ENCODE data around the gene MCC.

Gene MCC

GRCh38 chr5:113186061-113186460 lies 302.2 kb downstream of the MCC start:
- no peak for TF ChIP-seq CTCF (IDR thresholded peaks at IDR 0.05; ENCODE audit: control insufficient read depth, extremely low read depth, insufficient read depth)
- DNase-seq (ENCODE audit: low read depth): no peak
- H3K4me3 ChIP-seq (ENCODE audit: low read depth, low read length): no peak overlapping the region

- no peak overlapping the region for H3K4me3 ChIP-seq (ENCODE audit: low read depth, low read length)
- no peak for TF ChIP-seq CTCF (IDR thresholded peaks at IDR 0.05; ENCODE audit: control insufficient read depth, extremely low read depth, insufficient read depth)
- DNase-seq (ENCODE audit: low read depth): no peak
Measured at GRCh38 chr5:113183694-113184093, 304.6 kb downstream of the MCC start.

- no peak for TF ChIP-seq CTCF (IDR thresholded peaks at IDR 0.05; ENCODE audit: control insufficient read depth, extremely low read depth, insufficient read depth)
- DNase-seq (ENCODE audit: low read depth): no peak
- no peak overlapping the region for H3K4me3 ChIP-seq (ENCODE audit: low read depth, low read length)
Measured at GRCh38 chr5:113182658-113183344, 305.5 kb downstream of the MCC start.

- no peak for DNase-seq (ENCODE audit: low read depth)
- TF ChIP-seq CTCF (IDR thresholded peaks at IDR 0.05; ENCODE audit: control insufficient read depth, extremely low read depth, insufficient read depth): no peak
- H3K4me3 ChIP-seq (ENCODE audit: low read depth, low read length): no peak overlapping the region
Measured at GRCh38 chr5:113181853-113182490, 306.3 kb downstream of the MCC start.

GRCh38 chr5:113181409-113181808 lies 306.8 kb downstream of the MCC start:
- no peak overlapping the region for H3K4me3 ChIP-seq (ENCODE audit: low read depth, low read length)
- no peak for DNase-seq (ENCODE audit: low read depth)
- TF ChIP-seq CTCF (IDR thresholded peaks at IDR 0.05; ENCODE audit: control insufficient read depth, extremely low read depth, insufficient read depth): no peak

GRCh38 chr5:113179156-113179555 lies 309.1 kb downstream of the MCC start:
- H3K4me3 ChIP-seq (ENCODE audit: low read depth, low read length): no peak overlapping the region
- TF ChIP-seq CTCF (IDR thresholded peaks at IDR 0.05; ENCODE audit: control insufficient read depth, extremely low read depth, insufficient read depth): no peak
- DNase-seq (ENCODE audit: low read depth): no peak
